ENCODE measurements around the gene ITCH.

ITCH gene

DNA sequence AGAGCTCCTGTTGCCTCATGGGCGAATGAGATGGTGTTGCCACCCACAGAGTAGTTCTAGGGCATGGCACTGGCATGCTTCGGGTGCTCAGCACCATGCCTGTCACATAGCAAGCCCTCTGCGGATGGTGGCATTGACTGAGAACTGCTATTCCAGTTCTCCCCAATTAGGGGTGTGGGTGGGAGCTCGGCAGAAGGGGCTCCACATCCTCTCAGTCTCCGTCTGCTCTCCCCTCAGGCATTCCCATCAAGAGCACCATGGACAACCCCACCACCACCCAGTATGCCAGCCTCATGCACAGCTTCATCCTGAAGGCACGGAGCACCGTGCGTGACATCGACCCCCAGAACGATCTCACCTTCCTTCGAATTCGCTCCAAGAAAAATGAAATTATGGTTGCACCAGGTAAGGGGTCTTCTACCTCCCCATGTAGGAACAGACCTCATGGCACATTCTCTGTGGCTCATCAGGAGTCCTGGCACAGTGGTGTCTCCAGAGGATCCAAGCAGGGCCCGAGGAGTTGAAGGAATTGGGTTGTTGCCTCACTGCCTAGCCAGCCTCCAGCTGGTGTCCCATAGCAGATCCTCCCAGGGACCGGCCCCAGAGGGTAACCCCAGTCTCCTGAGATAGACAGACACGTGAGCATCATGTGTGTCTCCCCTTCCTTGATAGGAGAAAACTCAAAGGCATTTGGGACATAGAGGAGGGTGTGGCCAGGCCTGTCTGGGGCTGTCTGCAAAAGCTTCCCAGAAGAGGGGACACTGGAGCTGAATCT, 171.5 kb downstream of the ITCH start:
- Histone ChIP-seq H3K4me1 (ENCODE audit: insufficient read depth, low read length) (no peaks in the 10 kb centered on the region), H4K20me1 (ENCODE audit: insufficient read depth, low read length) (peaks cover 32% of the 10 kb centered on the region), H3K4me3 (ENCODE audit: low read depth in 1 of 2, low read length in 2 of 2) (no peak overlapping the region), H3K27ac (ENCODE audit: low read length) (no peak overlapping the region), H3K27me3 (ENCODE audit: insufficient read depth, low read length, poor library complexity) (no peaks in the 10 kb centered on the region), H3K79me2 (ENCODE audit: insufficient read depth, low read length) (peaks cover 24% of the 10 kb centered on the region), H3K9me3 (ENCODE audit: insufficient read depth, low read length, severe bottlenecking) (no peaks in the 10 kb centered on the region), H2AFZ (ENCODE audit: low read depth, low read length) (no peak overlapping the region), H3K36me3 (ENCODE audit: insufficient read depth, low read length) (peaks cover 94% of the 10 kb centered on the region), H3K4me2 (ENCODE audit: insufficient read depth, low read length) (no peak overlapping the region), H3K9ac (ENCODE audit: low read depth, low read length) (no peak overlapping the region)
- ATAC-seq (ENCODE audit: insufficient read depth, low read depth) (no peak), DNase-seq (no peak)
- TF ChIP-seq CTCF (IDR thresholded peaks at IDR 0.05; ENCODE audit: borderline replicate concordance, extremely low read depth, low read length, poor library complexity, severe bottlenecking): no peak
- TF ChIP-seq EZH2 (IDR thresholded peaks at IDR 0.05; ENCODE audit: borderline replicate concordance, low read depth, low read length, severe bottlenecking): no peak

- Histone ChIP-seq H4K20me1 (ENCODE audit: insufficient read depth, low read length) (peaks cover 32% of the 10 kb centered on the region), H3K27me3 (ENCODE audit: insufficient read depth, low read length, poor library complexity) (no peaks in the 10 kb centered on the region), H3K36me3 (ENCODE audit: insufficient read depth, low read length) (peaks cover 94% of the 10 kb centered on the region), H3K9ac (ENCODE audit: low read depth, low read length) (no peak overlapping the region), H3K4me1 (ENCODE audit: insufficient read depth, low read length) (no peaks in the 10 kb centered on the region), H3K27ac (ENCODE audit: low read length) (no peak overlapping the region), H3K4me3 (ENCODE audit: low read depth in 1 of 2, low read length in 2 of 2) (no peak overlapping the region), H3K9me3 (ENCODE audit: insufficient read depth, low read length, severe bottlenecking) (no peaks in the 10 kb centered on the region), H2AFZ (ENCODE audit: low read depth, low read length) (no peak overlapping the region), H3K4me2 (ENCODE audit: insufficient read depth, low read length) (no peak overlapping the region), H3K79me2 (ENCODE audit: insufficient read depth, low read length) (peaks cover 24% of the 10 kb centered on the region; the same call in 1 of the 2 replicates)
- ATAC-seq (ENCODE audit: insufficient read depth, low read depth): no peak
- no peak for TF ChIP-seq CTCF (IDR thresholded peaks at IDR 0.05; ENCODE audit: borderline replicate concordance, extremely low read depth, low read length, poor library complexity, severe bottlenecking)
- TF ChIP-seq EZH2 (IDR thresholded peaks at IDR 0.05; ENCODE audit: borderline replicate concordance, low read depth, low read length, severe bottlenecking): no peak
- no peak for DNase-seq
Observed at GRCh38 chr20:34535301-34535840, 172.3 kb downstream of the ITCH start.

- no peak for DNase-seq
- H3K9ac ChIP-seq (ENCODE audit: low read depth, low read length): no peak overlapping the region
- H3K27me3 ChIP-seq (ENCODE audit: insufficient read depth, low read length, poor library complexity): no peaks in the 10 kb centered on the region
- TF ChIP-seq CTCF (IDR thresholded peaks at IDR 0.05; ENCODE audit: borderline replicate concordance, extremely low read depth, low read length, poor library complexity, severe bottlenecking) (no peak), EZH2 (IDR thresholded peaks at IDR 0.05; ENCODE audit: borderline replicate concordance, low read depth, low read length, severe bottlenecking) (no peak)
- no peaks in the 10 kb centered on the region for H3K9me3 ChIP-seq (ENCODE audit: insufficient read depth, low read length, severe bottlenecking)
- H3K36me3 ChIP-seq (ENCODE audit: insufficient read depth, low read length): peaks cover 94% of the 10 kb centered on the region
- no peak overlapping the region for H3K27ac ChIP-seq (ENCODE audit: low read length)
- no peaks in the 10 kb centered on the region for H3K4me1 ChIP-seq (ENCODE audit: insufficient read depth, low read length)
- H4K20me1 ChIP-seq (ENCODE audit: insufficient read depth, low read length): peaks cover 32% of the 10 kb centered on the region
- no peak for ATAC-seq (ENCODE audit: insufficient read depth, low read depth)
- H3K4me2 ChIP-seq (ENCODE audit: insufficient read depth, low read length): no peak overlapping the region
- H2AFZ ChIP-seq (ENCODE audit: low read depth, low read length): no peak overlapping the region
- H3K4me3 ChIP-seq (ENCODE audit: low read depth in 1 of 2, low read length in 2 of 2): no peak overlapping the region
- peaks cover 22% of the 10 kb centered on the region; the same call in 1 of the 2 replicates for H3K79me2 ChIP-seq (ENCODE audit: insufficient read depth, low read length)
Observed at GRCh38 chr20:34535857-34536256, 172.8 kb downstream of the ITCH start.
